ENCODE results near the gene ZBP1.

Gene ZBP1, protein sequence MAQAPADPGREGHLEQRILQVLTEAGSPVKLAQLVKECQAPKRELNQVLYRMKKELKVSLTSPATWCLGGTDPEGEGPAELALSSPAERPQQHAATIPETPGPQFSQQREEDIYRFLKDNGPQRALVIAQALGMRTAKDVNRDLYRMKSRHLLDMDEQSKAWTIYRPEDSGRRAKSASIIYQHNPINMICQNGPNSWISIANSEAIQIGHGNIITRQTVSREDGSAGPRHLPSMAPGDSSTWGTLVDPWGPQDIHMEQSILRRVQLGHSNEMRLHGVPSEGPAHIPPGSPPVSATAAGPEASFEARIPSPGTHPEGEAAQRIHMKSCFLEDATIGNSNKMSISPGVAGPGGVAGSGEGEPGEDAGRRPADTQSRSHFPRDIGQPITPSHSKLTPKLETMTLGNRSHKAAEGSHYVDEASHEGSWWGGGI

DNA sequence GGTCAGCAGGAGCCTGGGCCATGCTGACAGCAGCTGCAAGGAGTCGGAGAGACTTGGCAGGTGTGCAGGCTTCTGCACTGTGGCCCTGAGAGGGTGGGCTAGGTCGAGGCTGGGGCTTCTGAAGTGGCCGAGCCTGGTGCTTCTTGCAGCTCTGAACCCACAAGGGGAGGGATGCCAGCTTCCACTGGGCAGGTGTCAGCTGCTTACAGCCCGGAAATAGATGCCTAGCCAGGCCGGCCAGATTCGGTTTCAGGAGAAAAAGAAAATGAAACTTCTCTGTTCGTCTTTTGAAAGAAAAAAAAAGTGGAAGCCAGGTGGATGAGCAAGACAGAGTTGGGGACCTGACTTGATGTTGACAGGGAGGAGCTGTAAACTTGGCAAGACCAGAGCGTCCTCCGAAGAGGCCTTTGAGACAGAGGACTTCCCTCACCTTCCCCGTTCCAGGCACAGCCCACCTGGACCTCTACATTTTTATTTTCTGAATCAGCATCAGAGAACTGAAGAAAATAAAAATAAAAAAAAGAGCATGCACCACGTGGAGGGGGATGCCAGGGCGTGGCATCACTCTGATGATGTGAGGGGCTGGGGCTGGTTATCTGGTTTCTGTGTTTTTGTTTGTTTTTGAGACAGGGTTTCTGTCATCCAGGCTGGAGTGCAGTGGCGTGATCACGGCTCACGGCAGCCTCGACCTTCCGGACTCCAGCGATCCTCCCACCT, at the start of gene ZBP1:
Gene ZBP1 (minus strand): TSS at position 153 of the 717 bp plus-strand sequence. CDS start 131 bp downstream, at position 22.
- no peak for DNase-seq (ENCODE audit: low spot score)

DNA sequence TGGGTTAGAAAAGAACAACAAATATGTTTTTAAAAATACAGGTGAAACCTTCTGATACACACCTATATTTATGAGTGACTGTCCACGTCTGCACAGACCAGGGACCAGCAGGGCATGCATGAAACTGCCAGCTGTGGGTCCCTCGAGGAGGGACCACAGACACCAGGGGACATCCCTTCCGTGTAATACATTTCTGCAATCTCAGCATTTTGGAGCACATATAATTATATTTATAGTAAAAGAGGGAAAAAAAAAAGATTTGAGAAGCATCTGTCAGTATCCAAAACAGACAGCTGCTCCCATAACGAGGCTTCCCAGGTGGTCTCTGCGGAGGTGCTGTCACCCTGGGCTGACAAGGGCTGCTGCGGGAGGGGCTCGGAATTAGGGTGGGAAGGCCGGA, 49.4 kb upstream of the ZBP1 start:
- DNase-seq (ENCODE audit: low spot score): no peak

DNA sequence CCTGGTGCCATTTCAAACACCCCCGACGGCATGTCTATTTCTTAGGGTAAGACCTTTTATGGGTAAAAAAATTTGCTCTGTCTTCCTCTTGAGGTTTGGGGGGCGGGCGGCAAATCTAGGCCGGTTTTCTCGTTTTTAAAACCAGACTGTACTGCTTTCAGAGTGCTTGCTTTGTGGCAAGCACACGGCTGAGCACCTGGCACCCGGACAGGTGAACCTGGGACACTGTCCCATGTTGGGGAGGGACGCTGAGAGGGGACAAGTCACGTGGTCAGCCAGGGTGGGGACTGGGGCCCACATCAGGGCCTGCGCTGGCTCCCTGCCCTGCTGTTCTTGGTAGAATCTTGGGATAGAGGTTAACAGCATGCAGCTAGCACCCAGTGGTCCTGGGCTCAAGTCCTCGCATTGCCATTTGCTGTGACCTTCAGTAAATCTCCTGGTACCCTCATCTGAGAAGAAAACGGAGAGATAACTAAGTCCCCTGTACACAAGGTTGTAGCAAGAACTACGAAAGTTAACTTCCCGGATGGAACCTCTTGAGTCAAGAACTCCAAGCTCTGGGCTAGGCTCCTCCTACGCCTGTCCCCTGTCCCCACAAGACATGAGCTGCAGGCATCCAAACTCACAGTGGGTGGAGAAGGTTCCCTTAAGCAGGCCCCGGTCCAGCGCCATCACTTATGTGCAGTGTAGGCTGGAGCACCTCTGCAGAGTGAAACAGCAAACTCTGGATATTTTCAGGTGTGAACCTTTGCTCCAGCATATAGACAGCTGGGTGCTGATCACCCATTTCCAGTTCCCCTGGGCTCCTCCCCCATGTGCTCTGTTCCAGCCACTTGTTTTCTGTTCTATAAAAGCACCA, 47.9 kb upstream of the ZBP1 start:
- no peak for DNase-seq (ENCODE audit: low spot score)

DNA sequence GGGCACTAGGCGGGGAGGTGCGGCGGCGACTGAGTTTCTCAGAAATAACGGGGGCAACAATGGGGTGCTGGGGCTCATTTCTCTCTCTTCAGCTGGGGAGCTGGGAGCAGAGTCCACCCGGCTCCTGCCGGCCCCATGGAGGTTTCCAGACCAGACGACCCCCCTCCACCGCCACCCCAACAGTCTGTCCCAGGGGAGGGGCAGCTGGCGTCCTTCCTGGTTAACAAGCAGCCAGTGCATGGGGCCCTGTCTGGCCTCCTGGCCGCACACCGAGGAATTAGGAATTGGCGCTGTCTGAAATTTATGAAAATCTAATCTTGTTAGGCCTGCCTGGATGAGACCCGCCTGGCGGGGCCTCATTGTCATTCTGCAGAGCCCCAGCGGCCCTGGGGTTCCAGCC, 47.2 kb upstream of the ZBP1 start:
- DNase-seq (ENCODE audit: low spot score): no peak

DNA sequence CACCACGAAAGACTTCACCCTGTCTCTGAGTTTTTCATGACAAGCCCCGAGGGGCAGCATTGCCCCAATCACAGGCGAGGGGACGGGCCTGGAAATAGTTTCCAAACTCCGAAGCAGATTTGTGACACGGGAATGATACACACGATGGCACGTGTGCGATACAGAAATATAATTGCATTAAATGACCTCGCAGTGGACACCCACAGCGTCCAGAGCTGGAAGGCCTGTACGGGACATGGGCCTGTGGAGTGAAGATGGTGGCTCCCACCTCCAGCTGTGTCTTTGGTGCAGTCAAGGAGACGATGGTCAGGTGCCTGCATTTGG, 46.6 kb upstream of the ZBP1 start:
- no peak for DNase-seq (ENCODE audit: low spot score)

DNA sequence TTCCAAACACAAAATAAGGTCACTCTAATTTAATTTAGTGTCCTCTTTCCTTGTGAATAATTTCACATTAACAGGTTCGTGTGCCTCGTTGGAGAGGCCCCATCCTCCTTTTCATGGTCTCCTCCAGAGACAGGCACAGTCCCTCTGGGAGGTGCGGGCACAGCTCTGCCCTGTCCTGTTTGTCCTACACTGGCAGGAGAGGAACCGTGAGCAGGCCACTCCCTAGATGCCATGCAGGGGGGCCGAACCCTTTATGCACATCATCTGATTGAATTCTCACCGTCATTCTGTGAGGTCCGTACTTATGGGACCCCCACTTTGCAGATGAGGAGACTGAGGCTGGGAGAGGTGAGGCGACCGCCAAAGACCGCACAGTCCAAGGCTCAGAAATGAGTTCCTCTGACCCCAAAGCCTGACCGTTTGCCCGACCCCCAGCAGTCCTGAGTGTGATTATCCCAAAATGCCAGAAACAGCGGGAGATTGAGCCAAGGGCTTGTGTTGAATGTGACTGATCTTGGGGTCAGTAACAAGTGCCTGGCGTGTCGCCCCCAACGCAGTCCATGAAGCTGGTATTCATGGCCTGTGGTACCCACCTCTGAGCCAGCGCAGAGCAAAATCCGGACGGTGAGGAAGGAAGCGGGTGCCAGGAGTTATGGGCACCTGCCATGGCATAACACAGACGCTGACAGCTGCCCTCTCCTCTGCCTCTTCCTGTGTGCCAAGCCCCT, 46.0 kb upstream of the ZBP1 start:
- no peak for DNase-seq (ENCODE audit: low spot score)

DNA sequence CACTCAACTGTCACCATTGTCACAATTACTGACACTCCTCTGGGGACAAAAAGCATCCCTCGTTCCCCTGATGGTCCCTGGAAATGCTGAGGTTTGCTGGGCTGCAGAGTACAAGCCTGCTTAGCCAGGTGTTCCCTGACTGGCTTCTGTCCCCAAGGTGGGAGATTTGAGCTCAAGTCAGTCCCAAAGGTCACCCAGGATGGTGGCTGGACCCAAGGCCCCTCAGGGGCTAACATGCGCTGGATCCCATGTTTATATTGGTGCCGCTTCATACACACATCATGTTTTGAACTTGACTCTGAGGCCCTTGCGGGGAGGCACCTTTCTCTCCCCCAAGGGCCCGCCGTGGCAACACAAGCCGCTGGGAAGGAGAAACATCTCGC, 45.4 kb upstream of the ZBP1 start:
- DNase-seq (ENCODE audit: low spot score): no peak

DNA sequence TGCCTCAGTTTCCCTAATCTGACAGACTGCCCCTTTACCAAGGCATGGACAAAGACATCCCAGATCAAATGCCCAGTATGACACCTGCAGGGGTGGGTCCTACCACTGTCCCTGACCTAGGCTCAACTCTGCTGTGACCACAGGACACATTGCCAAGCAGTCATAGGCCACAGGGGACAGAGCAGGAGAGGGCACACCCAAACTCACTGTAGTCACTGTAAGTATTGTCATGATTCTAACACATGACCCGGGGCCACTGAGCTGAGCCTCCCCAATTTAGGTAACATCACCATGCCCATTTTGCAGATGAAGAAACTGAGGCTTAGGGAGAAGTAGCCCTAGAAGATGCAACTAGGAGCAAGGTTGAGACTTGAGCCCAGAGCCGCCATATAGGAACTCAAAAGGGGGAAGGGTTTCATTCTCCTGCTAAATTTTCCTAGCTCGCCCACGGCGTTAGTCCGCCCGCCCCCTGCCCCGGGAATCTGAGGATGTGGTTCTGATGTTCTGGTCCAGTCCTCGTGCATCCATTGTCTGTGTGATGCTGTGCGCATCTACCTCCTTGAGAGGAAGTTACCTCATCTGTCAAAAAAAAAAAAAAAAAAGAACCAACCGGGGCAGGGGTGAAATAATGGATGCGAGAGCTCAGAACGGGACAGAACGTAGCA, 44.8 kb upstream of the ZBP1 start:
- no peak for DNase-seq (ENCODE audit: low spot score)

DNA sequence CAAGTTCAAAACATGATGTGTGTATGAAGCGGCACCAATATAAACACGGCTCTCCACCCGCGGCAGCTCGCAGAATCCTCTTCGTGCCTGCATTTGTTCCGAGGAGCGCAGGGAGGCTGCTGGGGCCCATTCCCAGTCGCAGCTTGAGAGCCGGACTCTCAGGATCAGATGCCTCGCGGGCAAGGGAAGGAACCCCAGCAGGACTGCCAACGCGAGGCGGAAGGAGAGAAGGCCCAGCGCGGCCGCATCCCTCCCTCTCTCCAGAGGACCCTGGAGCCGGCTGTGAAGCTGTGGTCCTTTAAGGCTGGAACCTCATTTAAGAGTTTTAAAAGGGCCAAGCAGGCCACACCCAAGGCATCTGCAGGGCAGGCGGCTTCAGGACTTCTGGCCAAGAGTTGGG, 44.2 kb upstream of the ZBP1 start:
- no peak for DNase-seq (ENCODE audit: low spot score)

DNA sequence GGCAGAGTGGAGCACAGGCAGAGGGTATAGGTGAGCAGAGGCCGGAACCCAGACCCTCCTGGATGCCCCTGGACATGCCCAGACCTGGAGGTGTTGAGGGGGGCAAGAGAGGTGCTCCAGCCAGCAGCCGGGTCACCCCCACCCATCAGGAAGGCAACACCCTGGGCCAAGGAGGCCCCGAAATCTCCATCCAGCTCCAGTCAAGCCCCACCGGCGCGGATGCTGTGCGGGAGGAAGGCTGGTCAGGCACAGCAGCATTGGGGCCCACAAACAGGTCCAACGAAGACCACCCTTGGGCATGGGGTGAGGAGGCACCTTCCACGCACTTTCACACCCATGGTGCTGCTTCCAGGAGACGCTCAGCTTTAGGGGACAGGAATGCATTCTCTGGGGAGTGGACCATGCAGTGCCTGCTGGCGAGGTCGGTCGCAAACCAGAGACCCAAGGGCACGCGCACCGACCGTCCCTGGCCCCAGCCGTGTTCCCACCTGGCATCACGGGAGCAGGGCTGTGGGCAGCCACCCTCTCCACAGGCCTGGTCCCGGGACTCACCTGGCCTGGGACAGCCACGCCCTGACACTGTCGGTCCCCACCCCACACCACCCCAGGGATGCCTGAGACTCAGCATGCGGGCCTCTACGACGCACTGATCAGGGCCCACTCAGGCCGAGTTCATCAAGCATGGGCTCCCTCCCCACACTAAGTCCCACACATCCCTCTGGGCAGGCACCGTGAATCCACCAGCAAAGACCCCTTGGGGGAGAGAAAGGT, 43.6 kb upstream of the ZBP1 start:
- DNase-seq (ENCODE audit: low spot score): no peak

DNA sequence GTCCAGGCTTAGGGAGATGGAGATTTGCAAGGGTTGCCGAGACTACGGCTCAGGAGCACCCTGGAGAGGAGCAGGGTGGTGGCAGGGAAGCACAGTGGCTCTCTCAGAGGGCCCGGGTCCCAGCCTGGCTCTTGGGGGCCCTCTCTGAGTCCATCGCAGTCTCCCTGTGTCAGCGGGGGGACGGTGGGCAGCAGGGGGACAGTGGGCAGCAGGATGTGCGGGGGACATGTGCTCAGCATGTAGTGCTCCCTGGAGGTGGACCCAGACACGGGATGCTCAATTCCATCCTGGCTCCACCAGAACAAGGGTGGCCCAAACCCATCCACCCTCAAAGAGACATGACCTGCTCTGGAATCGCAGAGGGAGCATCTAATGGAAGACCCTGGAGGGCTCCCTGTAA, 43.0 kb upstream of the ZBP1 start:
- DNase-seq (ENCODE audit: low spot score): no peak

DNA sequence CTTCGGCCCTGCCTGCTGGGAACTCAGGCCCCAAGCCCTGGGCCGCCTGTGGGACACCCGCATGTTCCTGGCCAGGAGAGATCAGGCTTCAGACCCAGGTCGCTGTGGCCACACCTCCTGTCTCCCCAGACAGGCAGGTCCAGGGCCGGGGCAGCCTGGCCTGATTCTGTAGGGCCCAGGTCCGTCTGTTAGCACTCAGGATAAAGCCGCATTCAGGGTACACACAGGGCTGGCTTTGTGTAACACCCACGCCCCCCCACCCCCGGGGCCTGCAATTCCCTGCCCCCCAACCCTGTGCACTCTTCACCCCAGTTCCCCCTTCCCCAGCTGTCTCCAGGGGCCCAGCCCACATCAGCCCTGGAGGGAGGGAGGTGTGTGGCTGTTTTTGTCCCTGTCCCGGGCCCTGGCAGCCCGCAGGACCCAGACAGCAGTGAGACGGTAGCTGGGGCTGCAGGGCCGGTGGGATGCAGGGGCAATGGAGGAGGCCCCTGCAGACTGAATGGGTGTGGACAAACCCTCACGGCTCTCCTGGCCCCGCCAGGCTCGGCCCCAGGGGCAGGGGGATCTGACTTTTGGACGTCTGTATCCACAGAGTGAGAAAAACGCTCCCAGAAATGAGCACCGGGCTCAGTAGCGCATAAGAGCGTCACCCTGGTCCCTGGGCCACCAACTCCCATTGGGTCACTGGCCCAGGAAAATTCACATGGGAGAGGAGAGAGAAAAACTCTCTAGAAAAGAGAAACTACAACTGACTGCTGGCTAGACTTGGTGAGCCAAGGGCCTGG, 42.4 kb upstream of the ZBP1 start:
- no peak for DNase-seq (ENCODE audit: low spot score)

DNA sequence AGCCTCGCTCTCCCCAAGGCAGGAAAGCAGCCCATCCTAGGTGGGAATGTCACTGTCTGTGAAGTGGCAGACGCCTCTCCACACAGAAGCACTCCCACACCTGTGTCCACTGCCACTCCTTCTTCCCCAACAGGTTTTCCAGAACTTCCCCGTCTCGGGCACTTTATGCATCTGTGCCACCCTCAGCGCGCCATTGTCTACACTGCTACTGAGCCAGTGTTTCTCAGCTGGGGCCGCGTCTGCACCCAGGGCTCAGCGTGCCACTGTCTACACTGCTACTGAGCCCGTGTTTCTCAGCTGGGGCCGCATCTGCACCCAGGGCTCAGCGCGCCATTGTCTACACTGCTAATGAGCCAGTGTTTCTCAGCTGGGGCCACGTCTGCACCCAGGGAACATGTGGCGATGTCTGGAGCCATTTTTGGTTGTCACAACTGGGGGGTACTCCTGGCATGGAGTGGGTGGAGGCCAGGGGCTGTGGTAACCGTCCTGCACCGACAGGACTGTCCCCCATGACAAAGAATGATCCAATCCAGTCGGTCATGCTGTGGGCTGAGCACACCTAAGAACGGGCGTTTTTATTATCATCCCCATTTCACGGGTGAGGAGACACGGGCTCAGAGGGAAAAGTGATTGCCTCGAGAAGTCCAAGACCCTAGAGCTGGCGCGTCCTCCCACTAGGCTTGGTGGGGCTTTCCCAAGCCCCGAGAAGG, 41.7 kb upstream of the ZBP1 start:
- DNase-seq (ENCODE audit: low spot score): no peak

DNA sequence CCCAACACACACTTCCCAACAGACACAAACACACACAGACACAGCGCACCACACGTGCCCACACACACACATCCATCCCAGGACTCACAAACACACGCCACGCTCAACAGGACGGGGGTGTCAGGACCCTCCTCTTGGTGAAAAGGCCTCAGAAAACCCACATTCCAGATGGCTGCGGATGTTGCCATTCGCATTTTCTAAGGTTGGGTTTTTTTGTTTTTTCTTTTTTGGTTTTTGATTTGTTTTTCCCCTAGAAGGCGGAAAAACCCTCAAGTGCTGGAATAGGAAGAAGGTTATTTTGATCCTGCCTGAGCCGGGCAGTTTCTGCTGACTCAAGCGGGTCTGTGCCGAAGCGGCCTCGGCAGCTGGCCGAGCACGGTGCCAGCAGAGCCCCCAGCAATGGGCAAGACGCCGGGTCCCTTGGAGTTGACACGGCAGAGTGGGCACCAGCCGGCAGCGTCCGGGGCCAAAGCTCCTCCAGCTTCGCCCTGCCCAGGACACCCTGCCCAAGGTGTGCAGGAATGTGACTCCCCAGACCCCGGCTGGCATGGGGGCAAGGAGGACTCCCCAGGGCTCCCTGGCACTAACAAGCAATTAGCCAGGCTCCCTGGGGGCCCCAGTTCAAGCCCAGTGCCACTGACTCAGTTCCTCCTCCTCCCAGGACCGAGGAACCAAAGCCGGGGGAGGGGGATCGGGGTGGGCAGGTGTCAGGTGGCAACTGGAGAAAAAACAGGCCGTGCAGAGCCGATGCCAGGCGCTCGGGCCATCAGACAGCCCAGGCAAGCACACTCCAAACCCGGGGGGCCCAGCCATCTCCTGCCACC, 40.9 kb upstream of the ZBP1 start:
- DNase-seq (ENCODE audit: low spot score): no peak

DNA sequence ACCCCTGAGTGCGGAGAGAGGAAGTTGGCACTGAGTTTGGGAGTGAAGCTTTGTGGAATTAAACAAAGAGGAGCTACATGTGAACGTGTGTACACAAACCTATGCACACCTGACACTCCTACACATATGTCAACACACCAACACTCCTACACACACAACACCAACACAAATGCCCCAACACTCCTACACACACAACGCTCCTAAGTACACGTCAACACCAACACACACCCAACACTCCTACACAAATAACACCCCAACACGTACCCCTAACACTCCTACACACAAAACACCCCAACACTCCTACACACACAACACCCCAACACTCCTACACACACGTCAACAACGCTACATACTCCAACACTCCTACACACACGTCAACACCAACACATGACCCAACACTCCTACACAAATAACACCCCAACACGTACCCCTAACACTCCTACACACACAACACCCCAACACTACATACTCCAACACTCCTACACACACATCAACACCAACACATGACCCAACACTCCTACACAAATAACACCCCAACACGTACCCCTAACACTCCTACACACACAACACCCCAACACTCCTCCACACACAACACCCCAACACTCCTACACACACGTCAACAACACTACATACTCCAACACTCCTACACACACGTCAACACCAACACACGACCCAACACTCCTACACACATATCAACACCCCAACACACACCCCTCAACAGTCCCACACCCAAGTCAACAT, 40.1 kb upstream of the ZBP1 start:
- no peak for DNase-seq (ENCODE audit: low spot score)

DNA sequence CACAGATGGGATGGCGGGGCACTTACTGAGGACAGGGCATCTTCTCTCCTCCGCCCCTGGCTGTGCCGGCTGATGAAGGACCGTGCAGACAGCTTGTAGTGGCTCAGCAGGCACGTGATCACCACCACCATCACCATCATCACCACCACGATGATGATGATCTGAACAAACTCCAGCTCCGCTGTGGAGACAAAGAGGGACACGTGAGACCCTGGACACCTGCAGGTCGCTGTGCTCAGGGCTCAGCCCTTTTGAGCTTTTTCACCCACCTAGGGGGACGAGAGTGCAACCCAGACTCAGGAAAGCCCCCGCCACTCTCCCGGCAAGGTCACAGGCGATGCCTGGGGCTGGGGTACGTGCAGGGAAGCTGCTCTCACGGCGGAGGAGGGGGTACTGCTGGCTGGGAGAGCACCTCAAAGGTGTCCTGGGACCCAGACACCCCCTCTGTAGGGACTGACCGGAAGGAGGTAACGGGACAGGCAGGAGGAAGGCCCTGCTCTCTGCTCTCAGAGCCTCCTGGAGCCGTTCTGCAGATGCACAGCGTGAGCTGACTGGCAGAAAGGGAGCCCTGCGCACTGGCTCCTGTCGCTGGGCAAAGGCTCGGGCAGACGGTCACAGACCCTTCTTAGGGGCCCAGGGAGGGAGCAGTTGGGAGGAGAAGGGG, 39.4 kb upstream of the ZBP1 start:
- no peak for DNase-seq (ENCODE audit: low spot score)

DNA sequence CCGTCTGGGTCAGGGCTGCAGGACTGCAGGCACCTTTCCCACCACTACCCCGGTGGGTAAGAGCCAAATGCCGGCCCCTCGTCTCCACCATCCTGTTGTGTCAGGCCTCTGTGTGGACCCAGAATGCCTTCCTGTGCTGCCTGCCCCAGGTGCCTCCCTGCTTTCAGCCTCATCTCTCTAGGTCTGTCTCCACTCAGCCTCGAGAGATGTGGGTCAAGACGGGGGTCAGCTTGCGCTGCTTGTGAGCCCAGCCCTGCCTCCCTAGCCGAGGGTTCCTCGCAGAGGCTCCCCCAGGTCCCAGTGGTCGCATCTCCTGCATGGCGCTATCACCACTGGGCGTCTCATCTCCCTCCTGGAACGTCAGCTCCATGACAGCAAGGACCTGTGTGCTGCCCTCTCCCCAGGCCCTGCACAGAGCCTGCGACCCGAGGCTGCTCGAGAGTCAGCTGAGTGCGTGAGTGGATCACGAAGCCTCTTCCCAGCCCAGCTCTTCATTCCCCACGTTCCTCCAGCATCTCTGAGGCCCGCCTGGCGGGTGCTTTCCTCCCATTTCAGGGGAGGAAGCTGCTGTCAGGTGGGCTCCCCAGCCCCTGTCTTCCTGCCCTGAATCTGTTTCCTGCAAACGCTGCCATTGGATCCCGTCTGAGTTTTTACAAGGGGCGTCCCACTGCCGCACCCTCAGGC, 38.7 kb upstream of the ZBP1 start:
- no peak for DNase-seq (ENCODE audit: low spot score)
